GM12875 (cell line): ENCODE data around the gene ANXA11.
"Not testable (repeated sequence)": the region's sequence is repeated elsewhere in the genome, so short reads cannot be mapped to it uniquely, and the experiment has no call there.

ENCODE experiments used
- H3K4me3 ChIP-seq: one replicate; pipeline ENCODE4 v1.5.1; 2011; ENCODE audit warnings: low read depth, low read length, control low read depth
- TF ChIP-seq, protein P1 (sequence below): IDR thresholded peaks from 2 replicates; pipeline ENCODE4 v1.5.1; 2011; ENCODE audit warnings: low read depth, mild to moderate bottlenecking, control low read depth, inconsistent platforms, low read length, moderate library complexity, borderline replicate concordance; ENCODE audit not compliant: insufficient read depth

Gene ANXA11

DNA sequence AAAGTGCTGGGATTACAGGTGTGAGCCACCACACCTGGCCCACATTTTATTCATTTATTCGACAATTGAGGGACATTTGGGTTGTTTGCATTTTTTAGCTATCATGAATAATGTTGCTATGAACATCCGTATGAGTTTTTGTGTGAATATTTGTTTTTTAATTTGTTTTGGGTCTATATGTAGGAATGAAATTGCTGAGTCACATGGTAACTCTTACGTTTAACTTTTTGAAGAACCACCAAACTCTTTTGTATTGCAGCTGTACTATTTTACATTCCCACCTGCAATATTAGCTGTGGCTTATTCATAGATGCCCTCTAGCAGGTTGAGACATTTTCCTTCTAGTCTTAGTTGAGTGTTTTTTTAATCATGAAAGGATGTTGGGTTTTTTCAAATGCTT is 58.4 kb downstream of the ANXA11 start:
- H3K4me3 ChIP-seq: no peak overlapping the region
- TF ChIP-seq, protein P1, sequence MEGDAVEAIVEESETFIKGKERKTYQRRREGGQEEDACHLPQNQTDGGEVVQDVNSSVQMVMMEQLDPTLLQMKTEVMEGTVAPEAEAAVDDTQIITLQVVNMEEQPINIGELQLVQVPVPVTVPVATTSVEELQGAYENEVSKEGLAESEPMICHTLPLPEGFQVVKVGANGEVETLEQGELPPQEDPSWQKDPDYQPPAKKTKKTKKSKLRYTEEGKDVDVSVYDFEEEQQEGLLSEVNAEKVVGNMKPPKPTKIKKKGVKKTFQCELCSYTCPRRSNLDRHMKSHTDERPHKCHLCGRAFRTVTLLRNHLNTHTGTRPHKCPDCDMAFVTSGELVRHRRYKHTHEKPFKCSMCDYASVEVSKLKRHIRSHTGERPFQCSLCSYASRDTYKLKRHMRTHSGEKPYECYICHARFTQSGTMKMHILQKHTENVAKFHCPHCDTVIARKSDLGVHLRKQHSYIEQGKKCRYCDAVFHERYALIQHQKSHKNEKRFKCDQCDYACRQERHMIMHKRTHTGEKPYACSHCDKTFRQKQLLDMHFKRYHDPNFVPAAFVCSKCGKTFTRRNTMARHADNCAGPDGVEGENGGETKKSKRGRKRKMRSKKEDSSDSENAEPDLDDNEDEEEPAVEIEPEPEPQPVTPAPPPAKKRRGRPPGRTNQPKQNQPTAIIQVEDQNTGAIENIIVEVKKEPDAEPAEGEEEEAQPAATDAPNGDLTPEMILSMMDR: no peak

DNA sequence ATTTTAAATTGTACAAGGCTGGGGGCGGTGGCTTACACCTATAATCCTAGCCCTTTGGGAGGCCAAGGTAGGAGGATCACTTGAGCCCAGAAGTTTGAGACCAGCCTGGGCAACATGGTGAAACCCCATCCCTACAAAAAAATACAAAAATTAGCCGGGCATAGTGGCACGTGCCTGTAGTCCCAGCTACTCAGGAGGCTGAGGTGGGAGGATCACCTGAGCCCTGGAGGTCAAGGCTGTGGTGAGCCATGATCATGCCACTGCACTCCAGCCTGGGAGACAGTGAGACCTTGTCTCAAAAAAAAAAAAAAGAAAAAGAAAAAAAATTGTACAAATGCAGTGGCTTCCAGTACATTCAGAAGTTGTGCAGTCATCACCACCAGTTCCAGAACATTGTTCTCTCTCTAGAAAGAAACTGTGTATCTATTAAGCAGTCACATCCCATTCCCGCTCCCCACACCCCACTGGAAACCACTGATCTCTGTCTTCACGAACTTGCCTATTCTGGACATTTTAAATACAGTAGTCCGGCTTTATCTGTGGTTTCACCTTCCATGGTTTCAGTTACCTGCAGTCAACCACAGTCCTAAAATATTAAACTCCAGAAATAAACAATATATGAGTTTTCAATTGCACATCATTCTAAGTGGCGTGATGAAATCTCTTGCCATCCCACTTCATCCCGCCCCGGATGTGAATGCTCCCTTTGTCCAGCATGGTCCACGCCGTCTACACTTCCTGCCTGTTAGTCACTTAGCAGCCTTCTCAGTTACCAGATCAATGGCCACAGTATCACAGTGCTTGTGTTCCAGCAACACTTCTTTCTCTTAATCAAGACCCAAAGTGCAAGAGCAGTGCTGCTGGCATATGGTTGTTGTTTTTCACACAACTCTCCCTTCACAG is 59.7 kb downstream of the ANXA11 start:
- not testable (repeated sequence) for H3K4me3 ChIP-seq

DNA sequence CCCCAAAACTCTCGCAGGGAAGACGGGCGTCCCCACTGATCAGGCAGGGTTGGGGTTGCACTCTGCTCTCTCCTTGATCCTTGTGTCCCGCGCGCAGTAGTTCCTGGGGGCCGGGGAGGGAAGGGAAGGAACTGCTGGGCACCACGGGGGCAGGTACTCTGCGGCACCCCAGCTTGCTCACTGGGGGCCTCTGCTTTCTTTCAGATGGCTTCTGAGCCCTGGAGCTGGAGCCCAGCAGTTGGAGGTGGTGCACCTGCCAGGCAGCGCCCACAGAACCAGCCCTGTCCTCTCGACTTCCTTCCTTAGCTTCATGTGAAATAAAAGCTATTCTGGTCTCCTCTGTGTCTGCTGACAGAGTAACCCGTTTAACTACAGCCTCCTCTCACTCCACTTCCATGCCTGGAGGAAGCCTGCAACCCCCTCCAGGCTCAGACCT is 60.6 kb downstream of the ANXA11 start:
- H3K4me3 ChIP-seq: no peak overlapping the region
- TF ChIP-seq, protein P1: no peak

DNA sequence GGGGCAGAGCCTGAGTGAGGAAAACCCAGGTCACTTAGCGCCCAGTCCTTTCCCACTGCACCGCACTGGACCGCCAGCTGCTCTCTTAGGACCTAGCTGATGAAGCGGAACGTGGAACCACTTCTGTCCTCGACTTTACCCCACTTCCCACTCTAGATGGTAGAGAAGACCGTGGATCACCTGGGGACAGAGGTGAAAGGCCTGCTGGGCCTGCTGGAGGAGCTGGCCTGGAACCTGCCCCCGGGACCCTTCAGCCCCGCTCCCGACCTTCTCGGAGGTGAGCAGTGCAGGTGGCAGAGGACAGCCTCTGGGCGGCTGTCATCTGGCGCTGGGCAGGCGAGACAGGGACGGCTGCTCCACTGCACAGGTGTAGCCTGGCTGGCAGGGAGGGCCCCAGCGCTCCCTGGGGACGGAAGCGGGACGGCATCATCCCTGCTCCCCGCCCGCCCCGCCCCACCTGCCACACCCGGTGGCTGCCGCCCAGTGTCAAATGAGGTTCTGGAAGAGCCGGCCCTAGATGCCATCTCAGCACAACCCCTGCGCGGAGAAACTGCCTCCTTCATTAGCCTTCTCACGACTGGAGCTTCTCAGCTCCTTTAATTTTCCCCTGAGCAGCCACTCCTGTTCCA is 61.2 kb downstream of the ANXA11 start:
- TF ChIP-seq, protein P1: no peak
- H3K4me3 ChIP-seq: no peak overlapping the region

DNA sequence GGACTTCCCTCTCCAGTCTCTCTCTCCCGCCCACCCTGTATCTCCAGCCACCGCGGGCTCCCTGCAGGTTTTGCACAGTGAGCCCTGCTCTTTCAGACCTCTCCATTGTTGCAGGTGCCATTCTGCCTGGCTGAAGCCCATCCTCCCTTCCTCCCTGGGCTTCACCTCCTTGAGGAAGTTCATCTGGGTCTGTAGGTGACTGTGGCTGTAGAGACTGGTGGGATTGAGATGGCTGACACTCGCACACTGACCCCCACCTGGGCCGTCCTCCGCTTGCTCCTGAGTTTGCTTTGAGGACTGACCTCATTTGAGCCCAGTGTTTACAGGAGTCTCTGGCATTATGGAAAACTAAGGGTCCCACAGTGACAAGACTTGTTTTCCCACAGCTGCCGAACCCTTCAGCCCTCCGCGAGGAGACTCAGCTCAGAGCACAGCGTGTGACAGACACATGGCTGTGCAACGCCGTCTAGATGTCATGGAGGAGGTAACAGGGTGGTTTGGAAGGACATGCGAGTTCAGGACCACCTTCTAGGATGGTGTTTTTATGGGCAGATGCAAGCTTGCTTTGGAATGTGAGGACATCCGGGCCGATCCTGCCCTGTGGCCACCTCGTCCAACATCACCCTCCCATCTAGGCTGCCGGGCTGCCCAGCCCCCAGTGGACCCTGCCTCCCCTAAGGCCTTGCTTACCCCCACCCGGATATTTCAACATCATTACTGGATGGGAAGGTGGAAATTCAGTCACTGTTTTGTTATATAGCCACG is 63.5 kb downstream of the ANXA11 start:
- TF ChIP-seq, protein P1: no peak
- H3K4me3 ChIP-seq: no peak overlapping the region

DNA sequence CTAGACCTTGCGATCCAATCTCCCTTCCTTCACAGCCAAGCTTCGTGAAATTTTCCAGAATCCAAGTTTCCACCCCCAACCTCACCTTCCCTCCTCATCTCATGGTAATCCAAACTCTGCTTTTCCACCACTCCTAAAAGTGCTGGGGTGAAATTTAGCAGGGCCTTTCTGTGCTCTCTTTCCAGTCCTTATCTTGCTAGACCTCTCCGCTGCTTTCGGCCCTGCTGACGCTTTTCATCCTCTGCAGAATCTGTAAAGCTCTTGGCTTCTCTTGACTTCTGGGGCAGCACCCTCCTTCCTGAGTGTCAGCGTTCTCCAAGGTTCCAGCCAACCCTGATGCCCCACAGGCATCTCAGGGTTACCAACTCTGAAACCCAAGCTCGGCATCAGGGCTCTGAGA is 65.1 kb downstream of the ANXA11 start:
- TF ChIP-seq, protein P1: no peak

DNA sequence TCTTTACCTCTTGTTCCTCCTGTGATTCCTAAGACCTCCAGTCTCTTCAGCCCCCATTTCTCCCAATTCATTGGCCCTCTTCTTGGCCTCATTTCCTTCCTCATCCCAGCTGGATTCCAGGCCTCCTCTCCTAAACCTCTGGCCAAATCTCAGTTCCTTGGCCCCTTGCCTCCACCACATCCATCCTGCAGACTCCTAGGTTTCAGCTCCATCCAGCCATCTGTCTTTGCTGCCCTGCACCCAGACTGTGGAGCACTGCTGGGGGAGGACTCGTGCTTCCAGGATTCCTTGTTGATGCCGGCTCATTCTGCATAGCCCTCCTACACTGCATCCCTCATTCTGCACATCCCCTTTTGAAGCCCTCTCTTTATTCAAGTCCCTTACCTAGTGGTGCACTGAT is 66.1 kb downstream of the ANXA11 start:
- TF ChIP-seq, protein P1: no peak
- no peak overlapping the region for H3K4me3 ChIP-seq

More for the DNA sequence above, 65.1 kb downstream of the ANXA11 start:
- no peak overlapping the region for H3K4me3 ChIP-seq
